Naive thymus-derived CD4-positive, alpha-beta T cell (primary cell): ENCODE data around the gene SPATA6. TPM values are rescaled to one million over a fixed set of nuclear protein-coding genes. Genes with fewer than 3 reads are reported as not detected.
"Not testable (repeated sequence)": the region's sequence is repeated elsewhere in the genome, so short reads cannot be mapped to it uniquely, and the experiment has no call there.

Source experiments
- ATAC-seq: fragments of 150-1000 bp; cut with Tn5 transposase; 2 replicates; pipeline ENCODE4 v1.10.0; 2021; ENCODE audit warnings: mild to moderate bottlenecking, moderate library complexity
- CTCF ChIA-PET: fragments of 350-600 bp; sonication (Branson Sonifier 250); formaldehyde crosslinking; loops from one replicate; lab custom pipeline; 2021; ENCODE audit warnings: antibody characterized with exemption; lab: Charles Lee
- POLR2A ChIA-PET: fragments of 350-600 bp; sonication (Branson Sonifier 250); formaldehyde crosslinking; loops from one replicate; lab custom pipeline; 2021; ENCODE audit warnings: antibody characterized with exemption, inconsistent platforms; lab: Charles Lee
- DNase-seq, 9 donors: peaks; one replicate each; pipeline versions ENCODE4 v3.0.0 to v3.0.0-alpha.2; 2020 to 2022; ENCODE audit warnings: mixed read lengths in 1 of 9
- H3K27ac ChIP-seq: one replicate; pipeline ENCODE4 v1.7.0; 2013; ENCODE audit warnings: mild to moderate bottlenecking, low read depth, low read length, moderate library complexity
- H3K27me3 ChIP-seq, 2 donors: one replicate each; pipeline ENCODE4 v1.7.0; 2013; ENCODE audit warnings: low read length in 2 of 2, mild to moderate bottlenecking in 2 of 2, moderate library complexity in 2 of 2; ENCODE audit not compliant: control insufficient read depth in 2 of 2, insufficient read depth in 2 of 2
- H3K36me3 ChIP-seq, 3 experiments: 1 replicate in 2 of 3; 2 replicates in 1 of 3; pipeline ENCODE4 v1.7.0; 2013; ENCODE audit warnings: low read length in 3 of 3, mild to moderate bottlenecking in 3 of 3, moderate library complexity in 1 of 3; ENCODE audit not compliant: insufficient read depth in 3 of 3, control insufficient read depth in 2 of 3
- H3K4me1 ChIP-seq, 2 donors: one replicate each; pipeline ENCODE4 v1.7.0; 2013; ENCODE audit warnings: low read length in 2 of 2, mild to moderate bottlenecking in 2 of 2, moderate library complexity in 1 of 2; ENCODE audit not compliant: control insufficient read depth in 2 of 2, insufficient read depth in 2 of 2
- H3K4me3 ChIP-seq: 2 replicates; pipeline ENCODE4 v1.7.0; 2013; ENCODE audit warnings: mild to moderate bottlenecking, low read length
- H3K9me3 ChIP-seq, 3 experiments: 1 replicate in 2 of 3; 2 replicates in 1 of 3; pipeline ENCODE4 v1.7.0; 2013; ENCODE audit warnings: low read length in 3 of 3; ENCODE audit not compliant: control insufficient read depth in 2 of 3
- H3K27ac Mint-ChIP-seq, 9 donors: one replicate each; pipeline ENCODE4 v1.8.0; 2020 to 2022; ENCODE audit warnings: mixed read lengths in 9 of 9, mild to moderate bottlenecking in 8 of 9, moderate library complexity in 5 of 9, inconsistent platforms in 2 of 9
- H3K27me3 Mint-ChIP-seq, 5 donors: one replicate each; pipeline ENCODE4 v1.8.0; 2021 to 2022; ENCODE audit warnings: mixed read lengths in 5 of 5, mild to moderate bottlenecking in 1 of 5
- H3K36me3 Mint-ChIP-seq, 5 donors: one replicate each; pipeline ENCODE4 v1.8.0; 2020 to 2022; ENCODE audit warnings: mixed read lengths in 5 of 5, mild to moderate bottlenecking in 3 of 5, inconsistent platforms in 1 of 5
- H3K4me1 Mint-ChIP-seq, 7 donors: one replicate each; pipeline ENCODE4 v1.8.0; 2020 to 2022; ENCODE audit warnings: mixed read lengths in 7 of 7, mild to moderate bottlenecking in 3 of 7, inconsistent platforms in 1 of 7
- H3K4me3 Mint-ChIP-seq, 10 donors: one replicate each; pipeline ENCODE4 v1.8.0; 2020 to 2022; ENCODE audit warnings: mild to moderate bottlenecking in 10 of 10, mixed read lengths in 10 of 10, moderate library complexity in 6 of 10, inconsistent platforms in 2 of 10
- H3K9me3 Mint-ChIP-seq, 11 donors: one replicate each; pipeline ENCODE4 v1.8.0; 2020 to 2022; ENCODE audit warnings: mixed read lengths in 11 of 11, mild to moderate bottlenecking in 4 of 11, inconsistent platforms in 1 of 11, moderate library complexity in 1 of 11
- intact Hi-C, 2 donors: fragments of 100-400 bp; cut with micrococcal nuclease; formaldehyde crosslinking; loops; one replicate each; pipeline ENCODE4 v1.15.1; 2023
- polyA plus RNA-seq, 2 donors: library from polyadenylated mRNA; unstranded; fragments of 300-500 nt; fragmentation: Illumina TruSeq; gene quantifications; one replicate each; pipeline ENCODE4 v1.2.3, GENCODE V29; 2021
- total RNA-seq, 6 experiments: library from RNA in 5 of 6; stranded (reverse) in 5 of 6; gene quantifications; 1 replicate in 5 of 6; 2 replicates in 1 of 6; pipeline ENCODE4 v1.2.3 and lab custom pipeline; 2021 to 2026

Gene SPATA6
- total and polyA plus RNA-seq, 7 experiments from 2014 or later: 1.0 to 11.2 (median 3.0) TPM

- DNase-seq: peak in 1 of 9 donors; percentile 7
- H3K36me3 ChIP-seq, H3K27me3 ChIP-seq, CTCF ChIA-PET, ATAC-seq, H3K9me3 ChIP-seq, H3K4me3 ChIP-seq, H3K27ac Mint-ChIP-seq, H3K27me3 Mint-ChIP-seq, H3K27ac ChIP-seq, H3K4me1 ChIP-seq, POLR2A ChIA-PET, H3K4me3 Mint-ChIP-seq, H3K4me1 Mint-ChIP-seq, intact Hi-C loops: not testable (repeated sequence)
- peaks cover 0 to 26% (median 13%) of the 10 kb centered on the region in 5 donors for H3K36me3 Mint-ChIP-seq
- peaks cover 8 to 45% (median 28%) of the 10 kb centered on the region in 11 donors for H3K9me3 Mint-ChIP-seq
Measured at GRCh38 chr1:48311829-48312228, 160.2 kb downstream of the SPATA6 start.

GRCh38 chr1:48309564-48310082 is 162.4 kb downstream of the SPATA6 start:
- Mint-ChIP-seq H3K36me3 (peaks cover 0 to 22% (median 10%) of the 10 kb centered on the region in 5 donors), H3K27ac (no peak overlapping the region), H3K27me3 (no peaks in the 10 kb centered on the region), H3K4me1 (no peaks in the 10 kb centered on the region), H3K4me3 (no peak overlapping the region), H3K9me3 (peaks cover 8 to 34% (median 20%) of the 10 kb centered on the region in 11 donors)
- Histone ChIP-seq H3K27ac (no peak overlapping the region), H3K36me3 (no peaks in the 10 kb centered on the region), H3K27me3 (no peaks in the 10 kb centered on the region), H3K4me1 (no peaks in the 10 kb centered on the region), H3K4me3 (no peak overlapping the region), H3K9me3 (no peaks in the 10 kb centered on the region)
- CTCF ChIA-PET: no interaction called here
- no peak for ATAC-seq
- POLR2A ChIA-PET: no interaction called here
- intact Hi-C loops: no loop called here
- DNase-seq: no peak

DNA sequence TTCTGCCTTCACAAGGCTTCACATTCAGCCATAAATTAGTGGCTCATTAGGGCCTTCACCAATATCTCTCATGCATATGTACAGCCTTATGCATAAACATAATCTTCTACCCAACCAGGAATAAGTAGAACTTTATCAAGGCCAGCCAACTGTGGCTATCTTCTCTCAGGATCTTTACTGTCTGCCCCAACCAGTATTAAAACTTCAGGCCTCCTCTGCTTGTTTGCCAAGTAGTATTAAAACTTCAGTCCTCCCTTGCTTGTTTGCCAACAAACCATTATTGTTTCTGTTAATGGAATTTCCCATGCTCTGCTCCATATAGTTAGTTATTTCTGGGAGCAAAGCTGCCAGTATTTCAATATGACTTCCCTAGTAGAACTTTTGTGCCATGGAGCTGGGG is 169.4 kb downstream of the SPATA6 start:
- Mint-ChIP-seq H3K27me3 (no peaks in the 10 kb centered on the region), H3K27ac (no peak overlapping the region), H3K9me3 (peaks cover 0 to 13% (median 4%) of the 10 kb centered on the region in 11 donors), H3K4me3 (no peak overlapping the region), H3K4me1 (no peaks in the 10 kb centered on the region), H3K36me3 (peaks cover 0 to 32% (median 3%) of the 10 kb centered on the region in 5 donors)
- Histone ChIP-seq H3K27ac (no peak overlapping the region), H3K36me3 (peaks cover 0 to 3% (median 0%) of the 10 kb centered on the region in 3 experiments), H3K4me1 (no peaks in the 10 kb centered on the region), H3K27me3 (no peaks in the 10 kb centered on the region), H3K9me3 (no peaks in the 10 kb centered on the region), H3K4me3 (no peak overlapping the region)
- ChIA-PET POLR2A (no interaction called here), CTCF (no interaction called here)
- intact Hi-C loops: no loop called here
- no peak for DNase-seq
- ATAC-seq: no peak

DNA sequence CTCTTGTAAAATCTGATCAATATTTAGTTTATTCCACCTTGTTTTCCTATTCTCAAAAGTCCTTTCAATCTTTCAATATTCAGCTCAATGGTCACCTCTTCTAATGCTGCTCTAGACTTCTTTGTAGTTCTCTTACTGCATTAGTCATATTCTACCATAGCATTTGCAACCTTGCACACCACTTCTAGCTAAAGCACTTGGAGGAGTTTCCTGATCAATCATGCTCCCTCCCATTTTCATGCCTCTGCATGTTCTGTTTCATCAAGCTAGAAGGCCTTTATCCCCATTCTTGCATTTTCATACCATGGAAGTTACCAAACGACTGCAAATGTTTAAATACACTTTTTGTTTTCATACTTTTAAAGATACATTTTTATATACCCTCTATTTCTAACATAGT is 177.3 kb downstream of the SPATA6 start:
- H3K4me3 ChIP-seq: no peak overlapping the region
- Mint-ChIP-seq H3K4me3 (no peak overlapping the region), H3K27me3 (no peaks in the 10 kb centered on the region), H3K4me1 (no peaks in the 10 kb centered on the region), H3K36me3 (peaks cover 0 to 9% (median 0%) of the 10 kb centered on the region in 5 donors), H3K9me3 (peaks cover 0 to 4% (median 0%) of the 10 kb centered on the region in 11 donors), H3K27ac (no peak overlapping the region)
- H3K9me3 ChIP-seq: no peaks in the 10 kb centered on the region
- ChIA-PET POLR2A (no interaction called here), CTCF (no interaction called here)
- no peaks in the 10 kb centered on the region for H3K36me3 ChIP-seq
- no peak overlapping the region for H3K27ac ChIP-seq
- ATAC-seq (no peak), DNase-seq (no peak)
- H3K27me3 ChIP-seq: no peaks in the 10 kb centered on the region
- intact Hi-C loops: no loop called here
- H3K4me1 ChIP-seq: no peaks in the 10 kb centered on the region

DNA sequence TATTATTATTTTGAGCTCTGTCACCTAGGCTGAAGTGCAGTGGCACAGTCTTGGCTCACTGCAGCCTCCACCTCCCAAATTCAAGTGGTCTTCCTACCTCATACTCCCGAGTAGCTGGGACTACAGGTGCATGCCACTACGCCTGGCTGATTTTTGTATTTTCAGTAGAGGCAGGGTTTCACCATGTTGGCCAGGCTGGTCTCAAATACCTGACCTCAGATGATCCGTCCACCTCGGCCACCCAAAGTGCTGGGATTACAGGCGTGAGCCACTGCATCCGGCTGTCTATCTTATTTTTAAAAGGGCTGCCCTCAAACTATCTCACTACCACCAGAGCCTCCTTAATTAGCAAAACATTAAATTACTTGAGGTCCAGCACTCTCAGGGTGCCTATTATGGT is 177.9 kb downstream of the SPATA6 start:
- ATAC-seq, POLR2A ChIA-PET, H3K27me3 ChIP-seq: not testable (repeated sequence)

GRCh38 chr1:48292706-48293105 is 179.3 kb downstream of the SPATA6 start:
- Histone ChIP-seq H3K4me3 (no peak overlapping the region), H3K4me1 (no peaks in the 10 kb centered on the region), H3K36me3 (no peaks in the 10 kb centered on the region), H3K27ac (no peak overlapping the region), H3K27me3 (no peaks in the 10 kb centered on the region), H3K9me3 (no peaks in the 10 kb centered on the region)
- H3K4me3 Mint-ChIP-seq: no peak overlapping the region
- ChIA-PET CTCF (no interaction called here), POLR2A (no interaction called here)
- H3K27ac Mint-ChIP-seq: no peak overlapping the region
- H3K27me3 Mint-ChIP-seq: no peaks in the 10 kb centered on the region
- peaks cover 0 to 7% (median 0%) of the 10 kb centered on the region in 11 donors for H3K9me3 Mint-ChIP-seq
- ATAC-seq (no peak), DNase-seq (no peak)
- H3K36me3 Mint-ChIP-seq: peaks cover 0 to 4% (median 0%) of the 10 kb centered on the region in 5 donors
- no peaks in the 10 kb centered on the region for H3K4me1 Mint-ChIP-seq
- intact Hi-C loops: no loop called here

More for the DNA sequence above, 177.9 kb downstream of the SPATA6 start:
- H3K27ac ChIP-seq, H3K9me3 ChIP-seq, H3K4me1 ChIP-seq, H3K27me3 Mint-ChIP-seq, H3K27ac Mint-ChIP-seq, H3K4me3 Mint-ChIP-seq, DNase-seq, intact Hi-C loops, H3K9me3 Mint-ChIP-seq, CTCF ChIA-PET, H3K4me1 Mint-ChIP-seq, H3K36me3 Mint-ChIP-seq, H3K36me3 ChIP-seq, H3K4me3 ChIP-seq: not testable (repeated sequence)

DNA sequence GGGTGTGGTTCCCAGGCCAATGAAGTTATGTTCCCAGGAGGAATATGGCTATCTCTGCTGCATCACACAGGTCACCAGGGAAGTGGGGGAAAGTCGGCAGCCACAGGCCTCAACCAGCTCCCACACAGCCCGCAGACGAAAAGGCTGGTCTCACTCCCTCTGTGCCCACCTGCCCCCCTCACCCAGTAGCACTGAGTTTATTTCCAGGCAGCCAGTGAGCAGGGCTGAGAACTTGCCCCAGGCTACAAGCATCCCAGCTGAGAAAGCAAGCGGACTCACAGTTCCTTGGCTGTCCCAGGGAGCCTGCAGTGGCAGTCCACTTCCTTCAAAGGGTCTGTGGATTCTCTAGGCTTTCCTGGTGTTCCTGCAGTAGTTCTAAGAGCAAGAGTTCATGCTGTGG is 180.6 kb downstream of the SPATA6 start:
- Histone ChIP-seq H3K4me1 (no peaks in the 10 kb centered on the region), H3K9me3 (no peaks in the 10 kb centered on the region), H3K36me3 (no peaks in the 10 kb centered on the region), H3K27ac (no peak overlapping the region), H3K4me3 (no peak overlapping the region), H3K27me3 (no peaks in the 10 kb centered on the region)
- ChIA-PET POLR2A (no interaction called here), CTCF (no interaction called here)
- Mint-ChIP-seq H3K27ac (no peak overlapping the region), H3K9me3 (peaks cover 0 to 7% (median 0%) of the 10 kb centered on the region in 11 donors), H3K4me3 (no peak overlapping the region), H3K4me1 (no peaks in the 10 kb centered on the region), H3K36me3 (peaks cover 0 to 4% (median 0%) of the 10 kb centered on the region in 5 donors), H3K27me3 (no peaks in the 10 kb centered on the region)
- ATAC-seq (no peak), DNase-seq (no peak)
- intact Hi-C loops: no loop called here
